ENCODE results near the gene FAM216B.

Gene FAM216B

DNA sequence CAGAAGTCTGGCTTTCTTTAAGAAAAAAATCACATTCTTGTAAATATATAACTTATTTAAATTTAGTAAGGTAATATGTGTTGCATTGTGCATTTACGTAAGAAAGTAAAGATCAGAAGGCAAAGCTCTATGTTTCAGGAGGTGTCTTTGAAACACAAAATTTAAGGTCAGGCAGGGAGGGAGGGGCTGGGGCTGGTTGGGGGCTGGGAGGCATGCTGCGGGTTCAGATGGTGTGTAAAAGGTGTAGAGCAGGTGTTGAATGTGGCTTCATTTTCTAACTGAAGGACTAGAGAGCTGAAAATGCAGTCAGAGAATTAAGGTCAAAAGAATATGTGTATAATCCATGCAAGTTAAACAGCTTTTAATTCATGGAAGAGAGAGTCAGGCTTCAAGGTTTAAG lies 14.3 kb downstream of the FAM216B start:
- Histone ChIP-seq H3K27ac (no peak overlapping the region), H3K4me3 (no peak overlapping the region), H3K36me3 (no peaks in the 10 kb centered on the region), H3K9me3 (no peaks in the 10 kb centered on the region), H3K27me3 (no peaks in the 10 kb centered on the region), H3K4me1 (no peaks in the 10 kb centered on the region)
- intact Hi-C loops (cut with DNase I; ENCODE audit: low total_unique reads), result no loop called here
- DNase-seq, result no peak
- TF ChIP-seq, protein P1, sequence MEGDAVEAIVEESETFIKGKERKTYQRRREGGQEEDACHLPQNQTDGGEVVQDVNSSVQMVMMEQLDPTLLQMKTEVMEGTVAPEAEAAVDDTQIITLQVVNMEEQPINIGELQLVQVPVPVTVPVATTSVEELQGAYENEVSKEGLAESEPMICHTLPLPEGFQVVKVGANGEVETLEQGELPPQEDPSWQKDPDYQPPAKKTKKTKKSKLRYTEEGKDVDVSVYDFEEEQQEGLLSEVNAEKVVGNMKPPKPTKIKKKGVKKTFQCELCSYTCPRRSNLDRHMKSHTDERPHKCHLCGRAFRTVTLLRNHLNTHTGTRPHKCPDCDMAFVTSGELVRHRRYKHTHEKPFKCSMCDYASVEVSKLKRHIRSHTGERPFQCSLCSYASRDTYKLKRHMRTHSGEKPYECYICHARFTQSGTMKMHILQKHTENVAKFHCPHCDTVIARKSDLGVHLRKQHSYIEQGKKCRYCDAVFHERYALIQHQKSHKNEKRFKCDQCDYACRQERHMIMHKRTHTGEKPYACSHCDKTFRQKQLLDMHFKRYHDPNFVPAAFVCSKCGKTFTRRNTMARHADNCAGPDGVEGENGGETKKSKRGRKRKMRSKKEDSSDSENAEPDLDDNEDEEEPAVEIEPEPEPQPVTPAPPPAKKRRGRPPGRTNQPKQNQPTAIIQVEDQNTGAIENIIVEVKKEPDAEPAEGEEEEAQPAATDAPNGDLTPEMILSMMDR (IDR thresholded peaks at IDR 0.05), result no peak

DNA sequence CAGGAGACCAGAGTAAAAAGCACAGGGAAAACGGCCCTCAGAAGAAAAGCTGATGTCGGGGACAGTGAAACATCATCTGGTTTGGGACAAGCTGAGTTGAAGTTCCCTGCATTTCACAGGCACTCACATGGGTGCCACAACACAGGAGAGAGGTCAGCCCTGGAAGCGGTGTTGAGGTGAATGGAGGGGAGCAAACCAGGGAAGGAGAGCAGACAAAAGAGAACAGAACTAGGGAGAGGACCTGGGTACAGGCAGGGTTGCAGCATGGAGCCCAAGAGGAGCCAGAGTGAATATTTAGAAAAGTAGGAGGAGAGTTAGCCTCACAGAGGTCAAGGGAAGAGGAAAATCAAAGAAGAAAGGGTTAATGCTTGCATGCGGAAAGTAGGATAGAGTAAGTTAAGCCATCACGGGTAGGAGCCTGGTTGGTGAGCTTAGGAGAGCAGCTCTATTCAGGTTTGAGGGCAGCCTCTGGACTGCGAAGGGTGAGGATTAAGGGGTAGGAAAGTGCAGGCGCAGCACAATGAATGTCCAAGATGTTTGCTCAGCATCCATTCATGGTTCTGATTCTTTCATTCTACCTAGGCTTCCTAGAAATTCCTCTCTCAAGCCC lies 15.5 kb downstream of the FAM216B start:
- no peak for DNase-seq
- H3K4me3 ChIP-seq, result no peak overlapping the region

DNA sequence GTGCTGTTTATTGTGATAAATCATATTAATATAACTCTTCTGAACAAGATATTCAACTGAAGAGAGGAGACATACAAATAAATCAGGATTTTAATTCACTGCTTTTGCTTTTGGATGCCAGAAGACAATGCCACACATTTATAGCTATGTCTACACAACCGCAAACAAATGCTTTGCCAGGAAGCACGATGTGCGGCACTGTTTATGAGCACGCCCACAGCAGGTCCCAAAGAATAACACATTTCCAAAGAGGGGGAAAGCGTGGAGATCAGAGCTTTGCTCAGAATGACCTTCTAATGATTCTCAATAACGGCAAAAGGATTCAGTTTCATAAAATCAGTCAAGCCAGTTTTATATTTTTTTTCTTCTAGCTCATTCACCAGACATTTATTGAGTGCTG lies 16.7 kb downstream of the FAM216B start:
- no peaks in the 10 kb centered on the region for H3K4me1 ChIP-seq
- no peaks in the 10 kb centered on the region for H3K27me3 ChIP-seq
- no peak overlapping the region for H3K4me3 ChIP-seq
- no peaks in the 10 kb centered on the region for H3K36me3 ChIP-seq
- H3K9me3 ChIP-seq, result no peaks in the 10 kb centered on the region
- no peak for DNase-seq
- TF ChIP-seq, protein P1 (IDR thresholded peaks at IDR 0.05), result no peak
- intact Hi-C loops (cut with DNase I; ENCODE audit: low total_unique reads), result no loop called here
- no peak overlapping the region for H3K27ac ChIP-seq

More for the DNA sequence above, 15.5 kb downstream of the FAM216B start:
- TF ChIP-seq, protein P1 (IDR thresholded peaks at IDR 0.05), result no peak
- H3K36me3 ChIP-seq, result no peaks in the 10 kb centered on the region
- no peaks in the 10 kb centered on the region for H3K9me3 ChIP-seq
- no peak overlapping the region for H3K27ac ChIP-seq
- intact Hi-C loops (cut with DNase I; ENCODE audit: low total_unique reads), result no loop called here
- H3K27me3 ChIP-seq, result no peaks in the 10 kb centered on the region
- no peaks in the 10 kb centered on the region for H3K4me1 ChIP-seq

DNA sequence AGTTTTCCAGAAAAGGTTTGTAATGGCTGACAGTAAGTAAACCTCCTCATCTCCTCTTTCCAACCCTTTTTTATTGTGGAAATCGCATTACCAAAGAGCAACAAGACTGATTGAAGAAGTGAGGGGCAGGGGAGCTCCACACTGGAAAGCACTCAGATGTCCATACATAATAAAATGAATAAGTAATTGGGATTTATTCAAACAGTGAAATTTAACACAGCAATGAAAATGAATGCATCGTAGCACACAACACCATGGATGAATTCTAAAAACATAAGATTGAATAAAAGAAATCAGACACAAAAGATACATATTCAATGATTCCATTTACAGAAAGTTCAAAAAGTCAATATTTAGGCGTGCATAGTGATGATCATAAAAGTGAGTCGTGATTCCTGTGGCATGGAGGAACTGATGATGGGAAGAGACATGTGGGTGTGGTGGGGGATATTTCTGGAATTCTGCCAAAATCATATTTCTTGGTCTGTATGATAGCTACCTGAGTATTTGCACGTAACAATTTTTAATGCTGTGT lies 18.8 kb downstream of the FAM216B start:
- intact Hi-C loops (cut with DNase I; ENCODE audit: low total_unique reads), result no loop called here
- no peak for DNase-seq

DNA sequence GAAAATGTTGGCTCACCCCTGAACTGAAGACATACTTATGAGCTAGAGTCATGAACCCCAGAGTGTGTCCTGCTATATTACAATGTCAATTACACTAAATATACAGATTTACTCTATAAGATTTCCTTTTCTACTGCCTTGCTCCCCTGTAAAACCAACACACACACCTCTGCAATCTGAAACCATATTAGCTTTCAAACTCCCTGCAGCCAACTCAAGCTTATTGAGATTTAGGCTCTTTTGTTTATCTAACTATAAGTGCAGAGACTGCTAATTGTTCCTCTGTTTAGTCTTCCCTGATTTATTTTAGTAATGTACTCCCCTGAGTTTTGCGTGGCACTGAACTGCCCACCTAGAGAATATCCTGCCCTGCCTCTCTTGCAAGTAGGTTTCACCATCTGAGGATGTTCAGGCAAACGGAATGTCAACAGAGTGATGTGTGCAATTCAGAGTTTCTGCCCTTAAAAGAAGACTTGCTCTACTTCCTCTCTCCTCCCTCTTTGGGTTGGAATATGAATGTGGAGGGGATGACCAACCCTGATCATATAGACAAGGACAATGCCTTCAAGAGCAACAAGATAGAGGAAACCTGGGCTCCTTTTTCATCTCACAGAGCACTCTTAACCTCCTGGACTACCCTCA lies 22.3 kb downstream of the FAM216B start:
- no peaks in the 10 kb centered on the region for H3K9me3 ChIP-seq
- peaks cover 0 to 2% of the 10 kb centered on the region in 2 donors for H3K27me3 ChIP-seq
- TF ChIP-seq, protein P1 (IDR thresholded peaks at IDR 0.05), result no peak
- intact Hi-C loops (cut with DNase I; ENCODE audit: low total_unique reads), result no loop called here
- no peaks in the 10 kb centered on the region for H3K4me1 ChIP-seq
- H3K36me3 ChIP-seq, result no peaks in the 10 kb centered on the region
- no peak for DNase-seq
- no peak overlapping the region for H3K4me3 ChIP-seq
- no peak overlapping the region for H3K27ac ChIP-seq

More for the DNA sequence above, 18.8 kb downstream of the FAM216B start:
- no peaks in the 10 kb centered on the region for H3K27me3 ChIP-seq
- H3K4me3 ChIP-seq, result no peak overlapping the region
- TF ChIP-seq, protein P1 (IDR thresholded peaks at IDR 0.05), result no peak
- no peaks in the 10 kb centered on the region for H3K9me3 ChIP-seq
- no peaks in the 10 kb centered on the region for H3K36me3 ChIP-seq
- H3K27ac ChIP-seq, result no peak overlapping the region
- H3K4me1 ChIP-seq, result no peaks in the 10 kb centered on the region
